AG04450 (cell line): ENCODE measurements around the gene KLRK1. TPM values are rescaled to one million over a fixed set of nuclear protein-coding genes. Genes with fewer than 3 reads are reported as not detected.
"Not testable (repeated sequence)": the region's sequence is repeated elsewhere in the genome, so short reads cannot be mapped to it uniquely, and the experiment has no call there.

Experiments used
- CTCF ChIA-PET: fragments of 300-600, 350-600 bp; formaldehyde crosslinking; extraction: SDS; loops from one replicate; lab custom pipeline; 2022; ENCODE audit warnings: antibody characterized with exemption, inconsistent platforms; lab: Charles Lee
- POLR2A ChIA-PET: fragments of 350-600 bp; formaldehyde crosslinking; extraction: SDS; loops from one replicate; lab custom pipeline; 2021; ENCODE audit warnings: antibody characterized with exemption, inconsistent platforms; lab: Yijun Ruan, JAX
- DNase-seq: peaks from one replicate; pipeline ENCODE4 v3.0.0-alpha.2; 2011; ENCODE audit warnings: low read depth, low spot score
- H3K27ac ChIP-seq: one replicate; pipeline ENCODE4 v1.5.1; 2012; ENCODE audit warnings: low read depth, low read length, control low read depth
- H3K27me3 ChIP-seq: one replicate; pipeline ENCODE4 v1.6.0; 2012; ENCODE audit warnings: low read length; ENCODE audit not compliant: control insufficient read depth, insufficient read depth
- H3K4me3 ChIP-seq: 2 replicates; pipeline ENCODE4 v1.5.1; 2011; ENCODE audit warnings: mild to moderate bottlenecking, low read depth, low read length, control low read depth
- H3K9me3 ChIP-seq: 2 replicates; pipeline ENCODE4 v1.5.1; 2012; ENCODE audit warnings: low read length; ENCODE audit not compliant: control insufficient read depth, insufficient read depth
- polyA plus RNA-seq: library from polyadenylated mRNA; depleted of rRNA; stranded (reverse); fragments of >200 nt; gene quantifications from 2 replicates; pipeline ENCODE4 v1.2.3, GENCODE V29; 2011
- TF ChIP-seq, protein P1 (sequence below): IDR thresholded peaks from 2 replicates; pipeline ENCODE4 v1.5.1; 2011; ENCODE audit warnings: low read depth, low read length, control low read depth, inconsistent platforms

Gene KLRK1
- polyA plus RNA-seq, 1 experiment, result not detected

DNA sequence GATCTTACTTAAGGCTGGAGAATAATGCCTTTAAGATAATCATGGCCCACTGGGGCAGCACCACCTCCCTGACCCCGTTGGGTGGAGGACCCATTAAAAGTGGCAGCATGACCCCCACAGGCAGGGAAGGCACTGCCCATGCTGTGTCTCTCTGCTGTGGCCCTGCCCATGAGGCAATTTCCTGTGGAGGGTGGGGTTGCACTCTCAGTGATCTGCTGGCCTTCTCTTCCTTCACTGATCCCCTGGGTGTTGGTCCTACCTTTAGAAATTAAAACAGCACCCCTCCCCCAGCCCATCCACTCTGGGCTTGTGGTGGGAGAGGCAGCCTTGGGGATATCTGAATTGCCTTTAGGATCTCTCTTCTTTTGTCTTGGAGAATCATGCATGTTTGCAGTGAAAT is 17.3 kb downstream of the KLRK1 start:
- Histone ChIP-seq H3K27ac (no peak overlapping the region), H3K4me3 (no peak overlapping the region), H3K9me3 (peaks cover 5% of the 10 kb centered on the region), H3K27me3 (no peaks in the 10 kb centered on the region)
- DNase-seq, result no peak
- ChIA-PET POLR2A (no interaction called here), CTCF (no interaction called here)
- TF ChIP-seq, protein P1, sequence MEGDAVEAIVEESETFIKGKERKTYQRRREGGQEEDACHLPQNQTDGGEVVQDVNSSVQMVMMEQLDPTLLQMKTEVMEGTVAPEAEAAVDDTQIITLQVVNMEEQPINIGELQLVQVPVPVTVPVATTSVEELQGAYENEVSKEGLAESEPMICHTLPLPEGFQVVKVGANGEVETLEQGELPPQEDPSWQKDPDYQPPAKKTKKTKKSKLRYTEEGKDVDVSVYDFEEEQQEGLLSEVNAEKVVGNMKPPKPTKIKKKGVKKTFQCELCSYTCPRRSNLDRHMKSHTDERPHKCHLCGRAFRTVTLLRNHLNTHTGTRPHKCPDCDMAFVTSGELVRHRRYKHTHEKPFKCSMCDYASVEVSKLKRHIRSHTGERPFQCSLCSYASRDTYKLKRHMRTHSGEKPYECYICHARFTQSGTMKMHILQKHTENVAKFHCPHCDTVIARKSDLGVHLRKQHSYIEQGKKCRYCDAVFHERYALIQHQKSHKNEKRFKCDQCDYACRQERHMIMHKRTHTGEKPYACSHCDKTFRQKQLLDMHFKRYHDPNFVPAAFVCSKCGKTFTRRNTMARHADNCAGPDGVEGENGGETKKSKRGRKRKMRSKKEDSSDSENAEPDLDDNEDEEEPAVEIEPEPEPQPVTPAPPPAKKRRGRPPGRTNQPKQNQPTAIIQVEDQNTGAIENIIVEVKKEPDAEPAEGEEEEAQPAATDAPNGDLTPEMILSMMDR, result no peak

DNA sequence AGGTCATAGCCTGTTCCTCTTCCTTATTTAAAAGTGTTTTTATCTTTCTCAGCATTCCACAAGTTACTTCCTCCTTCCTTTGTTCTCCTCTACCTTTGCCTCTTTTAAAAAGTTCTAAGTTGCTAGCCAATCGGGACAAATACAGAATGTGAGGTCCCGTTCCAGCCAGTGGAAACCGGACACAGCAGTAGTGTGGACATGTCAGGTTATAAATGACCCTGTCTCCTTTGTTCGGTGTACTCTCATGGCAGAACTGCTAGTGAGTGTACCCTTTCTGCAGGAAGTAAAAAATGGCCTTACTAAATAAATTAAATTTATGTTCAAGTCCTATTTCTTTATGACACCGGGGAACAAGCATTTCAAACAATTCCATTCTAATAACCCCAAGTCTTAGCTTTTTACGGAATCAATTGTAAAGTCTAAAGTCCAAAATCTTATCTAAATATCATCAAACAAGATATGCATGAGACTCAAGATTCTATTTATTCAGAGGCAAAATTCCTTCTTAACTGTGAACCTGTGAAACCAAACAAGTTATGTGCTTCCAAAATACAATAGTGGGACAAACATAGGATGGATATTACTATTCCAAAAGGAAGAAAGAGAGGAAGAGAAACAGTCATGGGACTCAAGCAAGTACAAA is 17.8 kb downstream of the KLRK1 start:
- POLR2A ChIA-PET, H3K27me3 ChIP-seq, H3K9me3 ChIP-seq, H3K4me3 ChIP-seq, CTCF ChIA-PET, H3K27ac ChIP-seq, DNase-seq: not testable (repeated sequence)

DNA sequence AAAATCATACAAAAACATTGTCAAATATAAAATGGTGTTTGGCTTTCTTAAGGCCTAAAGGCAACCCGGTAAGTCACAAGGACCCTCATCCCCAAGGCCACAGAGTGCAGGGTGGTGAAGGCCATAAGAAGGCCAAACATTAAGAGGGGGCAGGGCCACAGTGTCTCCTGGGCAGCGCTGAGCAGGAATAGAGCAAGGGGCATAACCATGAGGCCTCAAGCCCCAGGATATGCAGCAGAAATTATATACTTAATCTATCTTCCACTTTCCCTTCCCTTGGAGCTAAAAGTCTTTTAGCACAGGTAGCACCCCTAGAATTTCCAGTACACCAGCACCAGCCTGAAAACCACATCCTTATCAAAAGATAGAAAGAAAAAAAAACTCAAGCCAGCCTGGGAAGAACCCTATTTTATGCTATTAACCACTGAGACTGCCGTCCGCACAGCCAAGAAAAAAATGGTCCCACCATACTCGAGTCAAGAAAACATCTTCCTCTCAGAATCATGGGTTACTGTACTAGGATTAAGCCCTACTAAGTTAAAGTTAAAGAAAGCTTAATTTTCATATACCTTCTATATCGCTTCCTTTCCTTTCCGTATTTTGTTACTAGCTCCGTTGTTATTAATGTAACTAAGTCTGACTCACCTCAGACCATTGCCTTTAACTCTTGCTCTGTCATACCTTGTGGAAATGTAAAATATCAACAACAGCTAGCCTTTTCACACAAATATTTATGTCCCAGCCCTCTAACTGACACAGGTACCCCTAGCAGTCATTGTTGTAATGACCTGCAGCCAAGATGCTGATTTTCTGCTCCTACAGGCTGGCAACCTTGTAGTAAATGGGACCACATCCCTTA is 20.1 kb downstream of the KLRK1 start:
- Histone ChIP-seq H3K27me3 (no peaks in the 10 kb centered on the region), H3K9me3 (peaks cover 5% of the 10 kb centered on the region), H3K27ac (no peak overlapping the region), H3K4me3 (no peak overlapping the region)
- ChIA-PET POLR2A (no interaction called here), CTCF (interaction anchor here (0.7 kb wide), 1 partner anchor 192 kb away, joined by 3 read pairs; no protein-coding TSS in a partner anchor)
- no peak for DNase-seq
- TF ChIP-seq, protein P1, result no peak

DNA sequence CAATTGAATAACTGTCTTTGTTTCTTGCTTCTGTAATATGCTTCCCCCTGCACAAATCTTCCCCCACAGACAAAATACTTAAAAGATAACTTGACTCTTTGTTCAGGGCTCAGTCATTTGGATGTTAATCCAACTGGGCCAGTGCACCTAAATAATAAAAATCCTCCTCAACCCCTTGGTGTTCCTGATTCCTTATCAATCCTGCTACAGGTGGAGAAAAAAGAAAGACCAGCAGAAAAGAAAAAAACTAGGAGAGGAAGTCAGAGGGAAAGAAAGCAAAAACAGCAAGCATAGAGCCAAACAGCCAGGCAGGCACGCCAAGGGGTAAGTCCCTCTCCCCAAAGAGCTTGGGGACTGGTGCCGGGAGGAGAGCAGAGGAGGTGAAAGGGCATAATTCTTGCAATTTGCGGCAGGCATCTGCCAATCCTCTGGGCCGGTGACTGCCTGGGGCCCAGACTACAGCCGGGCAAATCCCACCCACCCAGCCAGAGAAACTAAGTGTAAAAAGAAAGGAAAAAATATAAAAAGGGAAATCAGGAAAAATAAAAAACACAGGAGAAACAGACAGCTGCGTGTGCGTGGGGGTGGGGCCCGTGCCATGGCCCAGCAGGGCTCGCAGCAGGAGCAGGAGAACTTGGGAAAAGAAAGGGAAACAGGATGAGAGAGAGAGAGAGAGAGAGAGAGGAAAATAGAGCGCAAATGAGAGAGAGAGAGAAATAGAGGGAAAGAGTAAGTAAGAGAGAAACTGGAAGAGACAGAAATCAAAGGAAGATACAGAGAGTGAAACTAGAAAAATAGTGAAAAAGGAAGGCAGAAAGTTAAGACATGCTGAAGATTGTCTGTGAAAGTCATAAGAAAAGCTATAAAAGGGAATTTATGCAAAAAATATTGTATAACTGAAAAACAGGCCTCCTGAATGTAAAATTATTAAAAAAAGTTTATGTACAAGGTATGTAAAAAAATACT is 21.4 kb downstream of the KLRK1 start:
- ChIA-PET CTCF (no interaction called here), POLR2A (no interaction called here)
- no peak overlapping the region for H3K4me3 ChIP-seq
- H3K27me3 ChIP-seq, result no peaks in the 10 kb centered on the region
- no peak for DNase-seq
- no peak overlapping the region for H3K27ac ChIP-seq
- TF ChIP-seq, protein P1, result no peak
- H3K9me3 ChIP-seq, result peaks cover 5% of the 10 kb centered on the region

DNA sequence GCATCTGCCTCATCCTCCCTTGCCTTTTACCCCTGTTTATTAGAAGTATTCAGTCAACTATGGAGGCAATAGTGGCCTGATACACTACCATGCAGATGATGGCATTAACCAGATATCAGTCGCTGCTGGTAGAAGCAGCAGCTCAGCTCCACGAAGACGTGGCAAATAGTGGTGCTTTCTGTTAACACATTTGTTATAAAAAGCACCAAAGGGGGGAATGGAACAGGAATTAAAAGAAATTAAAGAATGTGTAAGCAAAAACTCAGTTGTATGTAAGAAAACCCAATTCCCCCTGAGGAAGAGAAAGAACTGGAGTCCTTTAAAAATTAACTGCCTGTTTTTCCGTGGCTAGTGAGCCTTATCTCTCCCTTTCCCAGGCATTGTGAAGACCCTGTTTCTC is 22.1 kb downstream of the KLRK1 start:
- CTCF ChIA-PET, result interaction anchor here (1.2 to 2.1 kb wide), 5 partner anchors 12 to 382 kb away, joined by 3 to 11 read pairs (median 9); no protein-coding TSS in a partner anchor
- DNase-seq, POLR2A ChIA-PET, H3K27me3 ChIP-seq, H3K4me3 ChIP-seq, H3K9me3 ChIP-seq, H3K27ac ChIP-seq: not testable (repeated sequence)
